Measurements from ENCODE around the gene FSD1L. TPM values are rescaled to one million over a fixed set of nuclear protein-coding genes. Genes with fewer than 3 reads are reported as not detected.
"Not testable (repeated sequence)": the region's sequence is repeated elsewhere in the genome, so short reads cannot be mapped to it uniquely, and the experiment has no call there.

The FSD1L gene
- total RNA-seq, 1 donor from 2014 or later: 3.4 TPM

DNA sequence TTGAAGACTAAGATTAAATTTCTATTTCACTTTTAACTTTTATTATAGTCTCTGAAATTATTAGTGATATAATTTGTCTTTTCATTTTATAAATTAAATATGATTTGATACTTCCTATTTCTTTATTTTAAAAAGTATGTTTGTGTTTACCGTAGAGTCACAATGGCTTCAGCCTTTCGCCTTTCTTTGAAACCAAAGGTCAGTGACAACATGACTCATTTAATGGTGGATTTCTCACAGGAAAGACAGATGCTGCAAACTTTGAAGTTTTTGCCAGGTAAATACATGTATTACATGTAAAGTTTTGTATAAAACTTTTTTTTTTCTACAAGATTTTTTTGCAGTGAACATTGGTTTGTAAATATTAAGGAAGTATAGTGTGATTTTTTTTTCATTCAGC lies 36.4 kb downstream of the FSD1L start:
- DNase-seq (ENCODE audit: low read depth, low spot score): no peak

DNA sequence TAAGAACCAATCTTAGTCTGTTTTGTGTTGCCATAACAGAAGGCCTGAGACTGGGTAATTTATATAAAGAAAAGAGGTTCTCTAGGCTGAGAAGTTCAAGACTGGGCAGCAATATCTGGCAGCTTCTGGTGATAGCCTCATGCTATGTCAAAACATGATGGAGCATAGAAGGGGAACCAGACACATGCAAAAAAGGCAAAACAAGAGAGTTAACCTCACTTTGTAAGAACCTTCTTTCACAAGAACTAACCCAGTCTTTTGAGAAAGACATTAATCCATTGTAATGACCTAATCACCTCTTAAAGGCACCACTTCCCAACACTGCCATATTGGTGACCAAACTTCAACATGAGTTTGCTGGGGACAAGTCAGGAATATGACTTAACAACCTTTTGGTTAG lies 37.3 kb downstream of the FSD1L start:
- DNase-seq (ENCODE audit: low read depth, low spot score): no peak

DNA sequence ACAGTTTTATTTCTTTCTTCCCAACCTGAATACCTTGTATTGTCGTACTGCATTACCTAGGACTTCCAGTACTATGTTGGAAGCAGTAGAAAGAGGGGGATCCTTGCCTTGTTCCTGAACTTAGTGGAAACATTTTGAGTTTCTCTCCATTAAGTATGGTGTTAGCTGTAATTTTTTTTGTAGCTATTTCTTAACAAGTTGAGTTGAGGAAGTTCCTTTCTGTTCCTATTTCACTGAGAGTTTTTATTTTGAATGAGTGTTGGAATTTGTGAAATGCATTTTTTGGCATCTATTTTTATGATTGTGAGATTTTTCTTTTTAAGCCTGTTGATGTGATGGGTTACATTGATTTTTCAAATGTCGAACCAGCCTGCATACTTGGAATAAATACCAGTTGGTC lies 49.0 kb downstream of the FSD1L start:
- no peak for DNase-seq (ENCODE audit: low read depth, low spot score)

DNA sequence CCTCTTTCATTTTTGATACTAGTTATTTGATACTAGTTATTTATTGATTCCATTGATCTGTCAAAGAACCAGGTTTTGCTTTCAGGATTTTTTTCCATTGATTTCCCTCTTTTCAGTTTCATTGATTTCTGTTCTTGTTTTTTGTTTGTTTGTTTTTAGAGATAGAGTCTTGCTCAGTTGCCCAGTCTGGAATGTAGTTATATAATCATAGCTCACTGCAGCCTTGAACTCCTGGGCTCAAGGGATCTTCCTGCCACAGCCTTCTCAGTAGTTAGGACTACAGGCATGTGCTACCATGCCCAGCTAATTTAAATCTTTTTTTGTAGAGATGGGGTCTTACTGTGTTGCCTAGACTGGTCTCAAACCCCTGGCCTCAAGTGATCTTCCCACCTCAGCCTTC lies 49.9 kb downstream of the FSD1L start:
- no peak for DNase-seq (ENCODE audit: low read depth, low spot score)

DNA sequence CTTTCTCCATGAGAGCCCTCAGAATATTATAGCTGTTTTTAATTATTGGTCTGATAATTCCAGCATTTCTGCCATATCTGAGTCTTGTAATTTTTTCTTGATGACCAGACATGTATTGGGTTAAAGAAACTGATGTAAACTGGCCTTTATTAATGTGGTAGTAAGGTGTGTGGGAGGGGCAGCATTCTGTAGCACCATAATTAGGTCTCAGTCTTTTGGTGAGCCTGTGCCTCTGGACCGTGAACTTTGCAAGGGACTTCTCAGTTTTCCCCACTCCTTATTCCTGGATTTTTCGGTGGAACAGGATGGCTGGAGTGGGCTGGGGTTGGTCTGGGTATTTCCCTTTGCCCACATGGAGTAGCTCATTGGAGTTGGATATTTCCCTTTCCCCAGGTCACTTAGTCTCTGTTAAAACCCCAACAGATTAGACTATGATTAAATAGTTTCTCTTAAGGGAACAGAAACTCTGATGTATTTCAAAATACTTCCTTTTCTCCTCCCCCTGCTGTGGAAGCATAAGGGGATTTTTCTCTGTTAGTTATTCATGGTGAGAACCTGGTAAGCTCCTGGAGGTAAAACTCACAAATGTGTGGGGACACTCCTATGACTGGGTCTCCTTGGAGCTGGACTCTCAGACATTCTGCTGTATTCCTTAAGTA lies 52.4 kb downstream of the FSD1L start:
- no peak for DNase-seq (ENCODE audit: low read depth, low spot score)

DNA sequence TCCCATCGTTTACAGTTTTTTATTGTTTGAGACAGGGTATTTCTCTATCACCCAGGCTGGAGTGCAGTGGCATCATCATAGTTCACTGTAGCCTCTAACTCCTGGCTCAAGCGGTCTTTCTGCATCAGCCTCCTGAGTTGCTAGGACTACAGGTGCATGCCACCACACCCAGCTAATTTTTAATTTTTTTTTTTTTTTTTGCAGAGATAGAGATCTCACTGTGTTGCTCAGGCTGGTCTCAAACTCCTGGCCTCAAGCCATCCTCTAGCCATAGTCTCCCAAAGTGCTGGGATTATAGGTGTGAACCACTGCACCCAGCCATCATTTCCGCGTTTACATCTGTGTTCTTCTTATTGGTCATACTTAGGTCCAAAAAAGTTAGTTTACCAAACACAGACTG lies 53.6 kb downstream of the FSD1L start:
- no peak for DNase-seq (ENCODE audit: low read depth, low spot score)

DNA sequence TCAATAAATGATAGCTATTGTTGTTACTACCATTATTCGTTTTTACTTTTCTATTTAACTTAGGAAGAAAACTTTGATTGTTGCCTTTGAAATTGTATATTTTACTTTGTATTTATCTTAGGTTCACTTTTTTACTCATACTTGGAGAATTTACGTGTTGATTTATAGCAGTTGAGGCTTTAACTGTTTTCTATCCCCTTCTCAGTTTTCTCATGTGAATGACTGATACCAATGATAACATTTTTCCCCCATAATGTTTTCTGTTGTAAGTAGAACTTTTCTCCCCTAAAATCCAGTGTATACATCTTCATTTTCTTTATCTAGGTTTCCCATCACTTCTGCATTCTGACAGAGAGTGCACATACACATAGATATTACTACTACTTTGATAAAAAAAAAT lies 54.4 kb downstream of the FSD1L start:
- no peak for DNase-seq (ENCODE audit: low read depth, low spot score)

DNA sequence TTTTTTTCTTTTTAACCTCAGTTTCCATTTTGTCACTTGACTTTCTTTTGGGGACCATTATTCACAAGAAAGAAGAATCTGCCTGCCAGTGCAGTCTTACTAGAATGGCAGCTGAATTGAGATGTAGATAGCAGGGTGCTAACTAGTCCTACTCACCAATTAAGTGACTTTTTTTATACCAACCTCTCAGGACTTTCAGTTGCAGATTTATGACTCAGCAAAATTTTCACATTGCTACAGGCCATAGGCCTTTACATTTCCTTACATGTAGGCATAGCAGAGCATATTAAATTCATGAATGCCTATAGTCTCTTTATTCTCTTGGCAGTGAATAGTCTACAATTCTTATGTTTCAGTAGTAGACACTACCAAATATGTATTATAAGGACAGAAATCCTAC lies 56.0 kb downstream of the FSD1L start:
- no peak for DNase-seq (ENCODE audit: low read depth, low spot score)

DNA sequence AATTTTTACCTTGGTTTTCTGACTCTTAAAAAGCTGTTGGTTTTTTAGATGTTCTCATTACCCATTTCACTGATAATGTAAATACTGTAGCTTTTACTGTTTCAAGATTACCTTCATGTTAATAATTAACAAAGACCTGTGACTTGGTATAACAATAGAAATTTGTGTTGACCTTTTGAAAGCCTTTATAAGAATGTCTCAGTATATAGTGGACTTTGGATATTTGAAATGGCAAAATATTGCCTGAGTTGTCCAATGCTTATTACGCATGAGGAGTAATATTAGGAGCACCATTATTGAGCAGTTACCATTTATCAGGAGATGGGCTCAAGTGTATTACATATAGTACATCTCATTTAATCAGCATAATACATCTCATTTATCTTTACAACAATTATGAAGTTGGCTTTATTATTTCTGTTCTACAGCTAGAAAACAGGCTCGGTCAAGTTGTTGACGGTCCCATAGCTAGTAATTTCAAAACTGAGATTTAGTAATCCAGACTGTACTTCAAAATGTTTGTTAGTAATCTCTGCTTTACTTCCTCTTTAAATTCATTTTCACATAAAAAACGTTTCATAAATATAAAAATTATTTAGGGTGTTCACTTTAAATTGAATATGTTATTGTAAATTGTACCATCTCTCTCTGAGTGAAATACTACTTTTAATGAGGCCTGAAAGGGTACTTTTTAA lies 59.4 kb downstream of the FSD1L start:
- no peak for DNase-seq (ENCODE audit: low read depth, low spot score)

DNA sequence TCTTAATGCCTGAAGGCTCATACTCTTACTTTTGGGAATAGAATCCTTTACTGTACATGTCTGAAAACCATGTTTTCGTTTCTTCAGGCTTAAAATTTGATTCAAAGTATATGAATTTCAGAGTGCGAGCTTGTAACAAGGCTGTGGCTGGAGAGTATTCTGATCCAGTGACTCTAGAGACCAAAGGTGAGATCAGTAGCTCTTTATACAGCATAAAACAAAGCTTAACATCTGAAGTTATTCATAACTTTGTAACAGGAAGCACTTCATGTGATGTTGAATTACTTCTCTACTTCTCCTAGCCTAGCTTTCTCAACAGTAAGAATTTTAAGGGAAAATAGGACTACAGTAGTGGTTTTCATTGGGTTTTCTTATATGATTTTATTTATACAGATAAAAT lies 60.7 kb downstream of the FSD1L start:
- DNase-seq (ENCODE audit: low read depth, low spot score): no peak

DNA sequence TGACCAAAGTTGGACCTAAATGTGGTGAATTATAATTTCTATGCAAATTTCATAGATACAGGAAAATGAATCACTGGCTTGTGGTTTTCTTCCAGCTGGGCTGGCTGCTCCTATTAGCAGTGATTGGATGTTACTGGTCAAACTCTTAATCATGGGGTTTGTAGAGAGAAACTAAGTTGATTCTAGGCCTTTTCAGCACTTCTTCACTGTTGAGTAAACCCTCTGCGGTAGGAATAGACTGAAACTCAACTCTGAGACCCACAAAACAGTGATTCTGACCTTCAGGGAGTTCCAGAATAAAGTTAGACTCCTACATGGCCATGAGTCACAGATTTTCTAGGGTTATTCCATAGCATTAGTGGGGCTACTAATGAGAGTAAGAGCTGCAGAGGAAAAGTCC lies 62.2 kb downstream of the FSD1L start:
- no peak for DNase-seq (ENCODE audit: low read depth, low spot score)

DNA sequence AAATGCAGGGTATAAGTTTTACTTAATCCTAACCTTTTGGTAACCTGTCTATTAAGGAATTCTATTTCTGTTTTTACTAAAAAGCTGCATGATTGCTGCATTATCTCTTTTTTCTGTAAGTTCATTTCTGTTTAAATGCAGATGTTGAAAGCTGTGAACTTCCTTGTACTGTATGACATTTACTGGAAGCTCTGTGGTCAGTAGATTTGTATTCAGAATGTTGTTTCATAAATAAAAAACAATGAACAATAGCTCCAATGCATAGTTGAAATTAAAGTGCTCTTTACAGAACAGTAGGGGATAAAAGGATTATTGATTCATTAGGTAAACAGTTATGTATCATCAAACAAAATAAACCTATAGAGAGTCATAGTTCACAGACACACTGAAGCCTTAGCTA lies 63.6 kb downstream of the FSD1L start:
- no peak for DNase-seq (ENCODE audit: low read depth, low spot score)

DNA sequence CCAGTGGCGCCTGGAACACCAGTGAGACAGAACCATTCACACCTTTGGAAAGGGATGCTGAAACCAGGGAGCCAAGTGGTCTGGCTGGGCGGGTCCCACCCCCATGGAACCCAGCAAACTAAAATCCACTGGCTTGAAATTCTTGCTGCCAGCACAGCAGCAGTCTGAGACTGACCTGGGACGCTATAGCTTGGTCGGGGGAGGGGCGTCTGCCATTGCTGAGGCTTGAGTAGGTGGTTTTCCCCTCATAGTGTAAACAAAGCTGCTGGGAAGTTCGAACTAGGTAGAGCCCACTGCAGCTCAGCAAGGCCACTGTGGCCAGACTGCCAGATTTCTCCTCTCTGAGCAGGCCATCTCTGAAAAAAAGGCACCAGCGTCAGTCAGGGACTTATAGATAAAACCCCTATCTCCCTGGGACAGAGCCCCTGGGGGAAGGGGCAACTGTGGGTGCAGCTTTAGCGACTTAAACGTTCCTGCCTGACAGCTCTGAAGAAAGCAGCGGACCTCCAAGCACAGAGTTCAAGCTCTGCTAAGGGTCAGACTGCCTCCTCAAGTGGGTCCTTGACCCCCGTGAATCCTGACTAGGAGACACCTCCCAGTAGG lies 68.1 kb downstream of the FSD1L start:
- DNase-seq (ENCODE audit: low read depth, low spot score): no peak

DNA sequence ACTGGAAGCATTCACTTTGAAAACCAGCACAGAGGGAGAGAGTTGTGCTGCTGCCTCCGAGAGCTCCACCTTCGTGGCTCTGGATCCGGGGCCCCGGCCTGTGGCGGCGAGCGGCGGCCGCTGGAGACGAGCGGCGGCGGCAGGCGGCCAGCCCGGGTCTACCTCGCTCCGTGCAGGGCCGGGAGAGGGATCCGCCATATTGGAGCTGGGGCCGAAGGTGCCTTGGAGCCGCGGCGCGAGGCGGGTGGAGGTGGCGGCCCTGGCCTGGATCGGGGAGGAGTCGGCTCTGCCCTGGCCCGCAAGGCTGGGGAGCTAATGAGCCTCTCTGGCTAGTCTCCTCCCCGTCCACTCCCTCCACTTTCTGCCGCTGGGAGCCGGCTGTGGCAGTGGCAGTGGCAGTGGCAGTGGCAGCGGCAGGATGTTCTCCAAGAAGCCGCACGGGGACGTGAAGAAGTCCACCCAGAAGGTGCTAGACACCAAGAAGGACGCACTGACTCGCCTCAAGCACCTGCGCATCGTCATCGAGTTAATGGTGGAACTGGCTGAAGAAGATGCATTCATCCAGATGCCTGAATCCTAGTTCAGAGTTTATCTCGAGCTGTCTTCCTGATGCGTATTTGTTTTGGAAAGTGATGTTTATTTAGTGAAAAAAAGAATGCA lies 72.0 kb downstream of the FSD1L start:
- DNase-seq (ENCODE audit: low read depth, low spot score): not testable (repeated sequence)

DNA sequence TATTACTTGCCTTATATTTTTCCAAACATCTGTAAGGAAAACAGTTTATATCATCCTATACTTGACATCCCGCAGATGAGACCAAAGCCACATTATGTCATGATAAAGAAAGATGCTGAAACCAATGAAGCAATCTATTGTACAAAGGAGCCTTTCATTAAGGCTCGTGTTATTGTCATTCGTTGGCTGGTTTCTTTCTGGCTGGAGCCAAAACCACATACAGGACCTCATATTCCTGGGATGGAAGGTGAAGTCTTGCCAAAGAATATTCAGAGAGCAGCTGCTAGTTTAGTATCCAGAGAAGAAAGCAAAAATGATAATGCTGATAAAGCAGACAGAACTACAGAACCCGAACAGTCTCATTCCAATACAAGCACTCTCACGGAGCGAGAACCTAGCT lies 73.2 kb downstream of the FSD1L start:
- not testable (repeated sequence) for DNase-seq (ENCODE audit: low read depth, low spot score)

DNA sequence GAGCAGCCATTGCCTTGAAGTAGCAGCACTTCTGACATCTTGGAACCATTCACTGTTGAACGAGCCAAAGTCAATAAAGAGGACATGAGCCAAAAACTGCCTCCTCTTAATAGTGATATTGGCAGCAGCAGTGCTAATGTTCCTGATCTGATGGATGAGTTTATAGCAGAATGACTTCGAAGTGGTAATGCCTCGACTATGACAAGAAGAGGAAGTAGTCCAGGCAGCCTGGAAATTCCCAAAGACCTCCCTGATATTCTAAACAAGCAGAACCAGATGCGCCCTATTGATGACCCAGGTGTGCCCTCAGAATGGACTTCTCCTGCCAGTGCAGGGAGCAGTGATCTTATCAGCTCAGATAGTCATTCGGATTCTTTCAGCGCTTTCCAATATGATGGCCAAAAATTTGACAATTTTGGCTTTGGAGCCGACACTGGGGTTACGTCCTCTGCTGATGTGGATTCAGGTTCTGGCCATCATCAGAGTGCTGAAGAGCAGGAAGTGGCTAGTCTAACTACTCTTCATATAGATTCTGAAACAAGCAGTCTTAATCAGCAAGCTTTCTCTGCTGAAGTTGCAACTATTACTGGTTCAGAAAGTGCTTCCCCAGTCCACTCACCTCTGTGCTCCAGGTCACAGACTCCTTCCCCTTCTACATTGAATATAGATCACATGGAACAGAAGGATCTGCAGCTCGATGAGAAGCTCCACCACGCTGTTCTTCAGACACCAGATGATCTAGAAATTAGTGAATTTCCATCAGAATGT lies 75.0 kb downstream of the FSD1L start:
- DNase-seq (ENCODE audit: low read depth, low spot score): not testable (repeated sequence)

DNA sequence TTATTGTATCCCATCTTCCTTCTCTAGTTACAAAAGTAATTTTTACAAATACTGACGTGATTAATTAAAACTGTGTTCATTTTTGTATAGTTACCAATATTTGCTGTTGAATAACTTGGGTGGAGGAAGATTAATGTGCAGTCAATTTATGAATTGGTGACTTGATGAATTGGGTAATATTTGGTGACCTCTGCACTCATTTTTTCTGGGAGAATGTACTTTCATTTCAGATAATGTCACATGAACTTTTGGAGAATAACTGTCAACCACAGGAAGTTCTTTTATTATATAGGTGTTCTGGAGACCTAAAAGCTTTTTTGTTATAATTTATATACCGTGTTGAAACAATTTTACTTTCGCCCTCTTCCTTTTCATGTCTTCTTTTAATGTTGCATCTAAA lies 83.7 kb downstream of the FSD1L start:
- no peak for DNase-seq (ENCODE audit: low read depth, low spot score)

DNA sequence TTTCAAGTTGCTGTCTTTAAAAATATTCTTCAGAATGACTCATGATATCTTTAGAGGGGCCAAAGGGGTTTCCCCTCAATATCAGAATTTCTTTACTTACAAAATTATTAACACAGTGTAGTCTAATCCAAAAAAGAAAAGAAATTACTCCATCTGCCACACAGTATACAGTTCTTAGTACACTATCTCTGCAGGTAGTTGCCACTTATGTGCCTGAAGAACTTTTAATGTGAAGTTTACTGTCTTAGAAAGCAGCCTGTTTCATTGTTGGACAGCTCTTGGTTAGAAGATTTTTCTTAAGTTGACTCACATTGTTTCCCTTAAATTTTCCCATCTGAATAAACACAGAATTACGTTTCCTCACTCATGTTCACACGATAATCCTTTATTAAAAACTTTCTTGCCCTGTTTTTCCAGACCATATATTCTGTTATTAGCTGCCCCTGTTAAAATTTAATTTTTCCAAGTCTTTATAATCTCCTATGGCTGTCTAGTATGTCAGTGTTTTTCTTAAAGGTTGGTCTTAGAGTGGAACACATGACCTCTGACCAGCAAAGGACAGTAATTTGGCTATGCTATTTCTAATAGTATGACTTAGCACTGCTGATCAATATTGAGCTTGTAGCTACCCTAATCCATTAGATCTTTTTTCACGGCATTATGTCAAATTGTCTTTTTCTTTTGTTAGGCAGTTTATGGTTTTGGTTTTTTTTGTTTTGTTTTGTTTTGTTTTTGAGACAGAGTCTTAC lies 88.3 kb downstream of the FSD1L start:
- DNase-seq (ENCODE audit: low read depth, low spot score): no peak

DNA sequence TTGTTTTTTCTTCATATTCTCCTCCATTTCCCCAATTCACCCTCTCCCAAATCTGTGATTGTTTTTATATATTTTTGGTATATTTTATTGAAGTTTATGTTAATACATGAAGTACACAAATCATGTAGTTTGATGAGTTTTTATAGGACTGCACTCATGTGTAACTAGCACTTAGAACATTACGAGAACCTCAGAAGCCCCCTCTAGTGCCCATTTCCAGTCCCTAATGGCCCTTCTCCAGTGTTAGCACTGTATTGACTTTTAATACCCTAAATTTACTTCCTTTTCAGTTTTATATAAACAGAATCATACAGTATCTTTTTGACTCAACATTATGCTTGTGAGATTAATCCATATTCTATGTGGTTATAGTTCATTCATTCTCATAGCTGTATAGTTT lies 91.6 kb downstream of the FSD1L start:
- DNase-seq (ENCODE audit: low read depth, low spot score): no peak

DNA sequence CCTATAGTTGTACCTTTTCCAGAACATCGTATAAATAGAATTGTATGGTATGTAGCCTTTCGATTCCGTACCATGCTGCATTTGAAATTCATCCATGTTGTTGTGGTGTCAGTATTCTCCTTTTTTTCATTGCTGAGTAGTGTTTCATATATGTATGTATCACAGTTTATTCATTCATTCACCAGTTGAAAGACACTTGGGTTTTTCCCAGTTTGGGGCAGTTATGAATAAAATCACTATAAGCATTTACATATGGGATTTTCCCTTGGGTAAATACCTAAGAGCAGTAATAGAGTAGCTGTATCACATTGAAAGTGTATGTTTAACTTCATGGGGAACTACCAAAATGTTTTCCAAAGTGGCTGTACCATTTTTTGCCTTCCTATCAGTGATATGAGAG lies 94.0 kb downstream of the FSD1L start:
- no peak for DNase-seq (ENCODE audit: low read depth, low spot score)

DNA sequence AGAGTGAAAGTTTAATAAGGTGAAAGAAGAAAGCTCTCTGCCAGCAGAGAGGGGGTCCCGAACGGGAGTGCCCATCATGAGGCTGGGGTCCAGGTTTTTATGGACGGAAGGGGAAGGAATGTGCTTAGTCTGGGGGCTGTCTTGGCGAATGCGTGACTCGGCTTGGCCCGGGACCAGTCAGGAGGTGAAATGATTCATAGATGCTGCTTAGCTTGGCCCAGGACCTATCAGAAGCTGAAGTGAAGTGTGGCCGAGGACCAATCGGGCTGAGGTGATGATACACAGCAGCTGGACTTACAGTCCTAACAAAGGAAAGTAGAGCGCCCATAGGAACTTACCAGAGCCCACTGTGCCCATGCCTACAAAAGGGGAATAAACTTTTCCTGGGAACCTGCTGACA lies 106.2 kb downstream of the FSD1L start:
- DNase-seq (ENCODE audit: low read depth, low spot score): no peak
